GM21717 (cell line): ENCODE results near the gene ZMYND12.

ENCODE experiments used
- ATAC-seq: cut with Tn5 transposase; IDR thresholded peaks from one replicate; pipeline ENCODE4 v1.9.1; 2021; ENCODE audit warnings: mild to moderate bottlenecking, moderate library complexity; ENCODE audit not compliant: unreplicated experiment

The ZMYND12 gene

DNA sequence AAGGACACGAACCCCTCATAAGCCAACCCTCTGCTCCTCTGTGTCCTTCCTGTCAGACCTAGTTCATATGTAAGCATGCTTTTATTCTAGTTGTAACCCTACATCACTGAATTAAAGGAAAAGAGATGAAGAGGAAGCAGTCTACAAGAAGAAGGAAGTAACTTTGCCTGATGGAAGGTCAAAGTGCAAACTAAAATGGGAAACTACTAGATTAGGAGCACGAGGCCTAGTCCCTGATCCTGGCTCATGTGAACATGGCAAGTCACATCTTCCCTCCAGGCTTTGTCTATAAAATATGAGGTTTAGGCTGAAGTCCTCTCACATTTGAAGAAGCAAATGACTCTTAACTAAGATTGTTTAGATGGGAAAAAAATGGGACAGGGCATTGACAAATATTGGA is 13.2 kb downstream of the ZMYND12 start:
- ATAC-seq = no peak

DNA sequence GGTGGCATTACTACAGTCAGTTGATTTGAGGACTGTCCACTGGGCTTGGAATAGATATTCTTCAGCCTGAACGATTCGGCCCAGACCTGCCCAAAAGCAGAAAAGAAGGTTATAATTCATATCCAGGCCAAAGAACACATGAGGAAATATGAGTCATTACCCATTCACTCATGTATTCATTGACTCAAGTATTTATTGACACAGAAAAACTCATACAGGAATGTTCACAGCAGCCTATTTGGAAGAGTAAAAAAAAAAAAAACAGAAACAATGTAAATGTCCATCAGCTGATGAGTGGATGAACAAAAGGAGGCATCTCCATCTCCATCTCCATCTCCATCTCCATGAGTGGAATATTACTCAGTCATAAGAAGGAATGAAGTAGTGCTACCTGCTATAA is 15.9 kb downstream of the ZMYND12 start:
- no peak for ATAC-seq

DNA sequence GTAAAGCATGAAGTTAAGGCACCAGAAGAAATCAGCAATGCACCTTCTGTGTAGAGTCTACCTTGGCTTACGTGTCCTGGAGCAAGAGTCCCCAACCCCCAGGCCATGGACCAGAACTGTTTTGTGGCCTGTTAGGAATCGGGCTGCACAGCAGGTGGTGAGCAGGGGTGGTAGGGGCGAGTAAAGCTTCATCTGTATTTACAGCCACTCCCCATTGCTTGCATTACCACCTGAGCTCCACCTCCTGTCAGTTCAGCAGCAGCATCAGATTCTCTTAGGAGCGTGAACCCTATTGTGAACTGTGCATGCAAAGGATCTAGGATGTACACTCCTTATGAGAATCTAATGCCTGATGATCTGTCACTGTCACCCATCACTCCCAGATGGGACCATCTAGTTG is 21.5 kb downstream of the ZMYND12 start:
- no peak for ATAC-seq

DNA sequence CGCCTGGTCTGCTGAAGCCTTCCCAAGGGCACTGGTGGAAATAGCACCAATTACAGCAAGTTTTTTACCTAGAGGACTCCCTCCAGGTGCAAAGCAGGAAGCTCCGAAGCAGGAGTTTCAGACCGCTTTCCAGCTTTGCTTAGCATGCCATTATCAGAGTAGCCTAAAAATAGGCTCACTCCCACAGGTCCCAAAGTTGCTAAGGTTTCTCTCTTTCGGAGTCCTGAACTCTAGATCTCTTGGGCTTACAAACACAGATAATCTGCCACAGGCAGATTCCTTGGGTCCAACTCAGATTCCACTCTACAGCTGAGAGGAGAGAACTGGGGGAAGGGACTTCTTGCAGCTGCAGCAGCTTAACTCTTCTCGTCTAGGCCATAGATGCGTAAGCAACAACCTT is 22.5 kb downstream of the ZMYND12 start:
- ATAC-seq = no peak

DNA sequence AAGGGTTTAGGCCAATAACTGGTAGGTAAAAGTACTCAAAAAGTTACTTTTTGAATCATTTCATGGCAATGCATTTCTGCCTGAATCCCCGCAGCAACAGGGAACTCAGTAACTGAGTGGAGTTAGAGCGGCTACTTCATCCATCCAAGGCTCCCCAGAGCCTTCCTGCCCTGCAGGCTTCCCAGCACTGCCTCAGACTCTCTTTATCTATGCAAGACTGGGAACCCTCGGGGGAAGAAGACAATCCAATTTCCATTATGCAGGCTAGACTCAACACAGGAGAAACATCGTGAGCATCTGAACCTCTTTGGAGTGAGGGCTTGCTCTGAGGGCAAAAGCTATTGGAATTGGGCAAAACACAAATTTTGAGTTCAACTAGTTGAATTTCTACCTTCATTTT is 23.1 kb downstream of the ZMYND12 start:
- no peak for ATAC-seq

DNA sequence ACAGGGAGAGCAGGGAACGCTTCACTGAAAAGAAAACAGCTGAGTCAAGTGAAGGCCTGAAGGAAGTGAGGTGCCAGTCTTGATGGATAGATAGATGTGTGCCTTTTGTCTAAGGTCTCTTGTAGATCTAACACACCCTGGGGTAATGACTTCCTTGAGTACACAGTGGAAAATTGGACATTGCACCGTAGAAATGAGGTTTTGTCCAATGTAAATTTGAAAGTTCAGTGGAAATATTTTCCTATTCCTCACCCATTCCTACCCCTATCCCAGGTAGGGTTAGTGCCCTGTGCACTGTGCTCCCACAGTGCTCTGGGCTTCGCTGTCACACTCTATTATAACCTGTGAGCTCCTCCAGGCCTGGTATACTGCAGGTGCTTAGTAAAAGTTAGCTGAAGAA is 24.3 kb downstream of the ZMYND12 start:
- no peak for ATAC-seq

DNA sequence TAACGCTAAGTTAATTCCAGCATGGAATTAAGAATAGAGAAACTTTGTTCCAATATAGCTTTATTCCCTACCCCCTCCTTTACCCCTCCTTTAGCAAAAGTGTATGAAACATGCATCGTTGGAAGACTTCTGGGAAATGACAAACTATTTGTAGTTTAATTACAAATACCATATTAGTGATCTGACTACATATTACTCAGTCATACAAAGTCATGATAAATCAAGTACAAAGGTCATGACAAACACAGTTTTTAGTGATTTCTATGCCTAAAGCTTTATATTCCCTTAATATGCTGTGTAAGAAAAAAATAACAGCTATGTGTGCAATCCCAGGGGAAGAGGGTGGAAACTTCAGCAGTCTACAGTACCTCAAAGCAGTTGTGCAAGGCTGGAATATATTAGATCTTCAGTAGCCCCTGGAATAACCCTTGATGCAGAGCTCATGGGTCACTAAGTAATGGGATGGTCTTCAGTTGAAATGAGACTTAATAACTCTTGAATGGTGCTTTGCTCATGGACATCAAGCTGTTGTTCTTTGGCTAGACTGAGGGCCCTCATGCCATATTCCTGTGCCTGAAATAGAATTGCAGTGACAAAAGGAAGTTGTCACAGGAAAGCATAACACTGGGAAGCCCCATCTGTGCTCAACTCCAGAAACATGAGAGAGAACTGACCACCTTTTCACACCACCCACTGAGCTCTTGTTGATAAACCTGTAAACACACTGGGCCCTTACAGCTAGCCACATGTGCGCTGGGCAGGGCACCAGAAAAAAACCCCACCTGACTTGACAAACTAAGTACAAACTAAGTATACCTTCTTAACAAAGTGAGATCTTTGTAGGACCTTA is 25.3 kb downstream of the ZMYND12 start:
- no peak for ATAC-seq

DNA sequence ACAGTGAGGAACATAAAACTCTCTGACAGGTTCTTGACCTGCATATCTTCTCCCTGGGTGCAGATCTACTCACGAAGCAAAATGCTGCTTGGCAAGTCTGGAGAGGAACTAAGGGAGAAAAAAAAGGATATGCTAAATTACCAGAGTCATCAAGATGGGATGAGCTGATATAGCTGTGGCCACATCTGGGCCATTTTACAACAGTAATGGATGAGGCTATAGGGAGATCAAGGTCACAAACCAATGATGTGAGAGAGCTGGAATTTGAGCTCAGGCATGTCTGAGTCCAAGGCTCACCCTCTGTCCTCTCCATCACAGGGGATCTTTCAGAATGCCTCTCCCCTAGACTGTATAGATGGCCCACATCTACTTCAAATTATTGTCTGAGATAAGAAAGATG is 26.2 kb downstream of the ZMYND12 start:
- ATAC-seq = no peak

DNA sequence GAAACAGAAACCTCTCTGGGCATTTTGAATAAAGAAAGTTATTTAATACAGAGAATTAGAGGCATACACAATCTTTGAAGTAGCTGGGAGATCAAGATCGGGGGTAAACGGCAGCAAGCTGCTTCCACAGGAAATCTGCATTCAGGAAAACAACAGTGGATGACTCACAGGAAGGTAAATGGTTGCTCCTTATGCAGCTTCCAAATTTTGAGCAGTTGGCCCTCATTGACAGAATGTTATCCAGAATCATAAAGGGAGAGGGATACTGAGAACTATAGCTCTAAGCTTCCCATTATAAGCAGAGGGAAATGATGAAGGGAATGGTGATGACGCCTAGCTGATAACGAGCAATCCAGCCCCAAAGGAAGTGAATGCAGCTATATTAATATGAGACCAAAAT is 28.6 kb downstream of the ZMYND12 start:
- no peak for ATAC-seq

DNA sequence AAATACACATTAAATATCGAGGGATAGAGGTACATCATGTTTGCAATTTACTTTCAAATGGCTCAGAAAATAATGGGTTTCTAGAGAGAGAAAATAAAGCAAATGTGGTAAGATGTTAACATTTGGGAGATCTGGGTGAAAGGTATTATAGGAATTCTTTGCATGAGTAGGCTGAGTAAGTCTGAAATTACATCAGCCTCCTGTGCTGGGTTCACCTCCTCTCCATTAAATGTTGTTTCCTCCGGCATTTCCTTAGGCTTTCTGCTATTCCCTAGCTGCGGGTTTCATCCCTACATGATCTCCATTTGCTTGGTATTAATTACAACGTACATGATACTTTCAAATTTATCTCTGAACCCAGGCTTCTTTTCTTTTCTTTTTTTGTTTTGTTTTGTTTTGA is 31.6 kb downstream of the ZMYND12 start:
- ATAC-seq = no peak

DNA sequence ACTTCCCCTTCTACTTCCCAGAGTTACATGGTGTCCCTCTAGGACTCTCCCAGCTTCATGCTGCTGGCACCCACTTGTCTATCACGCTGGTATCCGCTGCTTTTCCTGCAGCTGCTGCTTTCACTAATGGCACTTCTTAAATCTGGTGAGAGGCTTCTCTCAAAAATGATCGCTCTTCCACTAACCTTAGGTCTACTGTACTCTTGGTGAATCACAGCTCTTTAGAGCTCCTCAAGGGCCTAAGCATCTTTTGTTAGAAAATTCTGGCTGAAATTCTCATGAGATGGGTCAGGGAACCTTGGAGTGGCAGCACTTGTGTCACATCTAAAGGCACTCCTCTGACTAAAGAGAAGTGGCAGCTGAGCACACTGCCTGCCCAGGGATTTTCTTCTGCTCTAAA is 32.1 kb downstream of the ZMYND12 start:
- ATAC-seq = no peak

DNA sequence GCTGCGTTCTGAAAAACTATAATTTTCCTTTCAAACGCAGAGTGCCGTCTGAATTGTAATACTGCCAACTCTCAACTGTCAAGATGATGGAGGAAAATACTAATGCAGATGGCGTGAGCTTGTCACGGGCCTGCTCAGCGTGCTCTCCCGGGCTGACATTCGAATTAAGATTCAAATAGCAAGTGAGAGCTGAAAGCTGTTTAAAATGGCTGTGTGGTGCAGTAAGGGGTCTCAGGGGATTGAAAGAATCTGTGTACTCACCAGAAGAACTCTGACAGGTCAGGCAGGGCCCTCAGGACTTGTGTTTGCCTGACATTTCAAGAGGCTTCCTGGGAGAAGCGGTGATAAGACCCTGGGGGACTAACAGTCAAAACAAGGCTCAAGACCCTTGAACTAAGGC is 33.1 kb downstream of the ZMYND12 start:
- no peak for ATAC-seq

DNA sequence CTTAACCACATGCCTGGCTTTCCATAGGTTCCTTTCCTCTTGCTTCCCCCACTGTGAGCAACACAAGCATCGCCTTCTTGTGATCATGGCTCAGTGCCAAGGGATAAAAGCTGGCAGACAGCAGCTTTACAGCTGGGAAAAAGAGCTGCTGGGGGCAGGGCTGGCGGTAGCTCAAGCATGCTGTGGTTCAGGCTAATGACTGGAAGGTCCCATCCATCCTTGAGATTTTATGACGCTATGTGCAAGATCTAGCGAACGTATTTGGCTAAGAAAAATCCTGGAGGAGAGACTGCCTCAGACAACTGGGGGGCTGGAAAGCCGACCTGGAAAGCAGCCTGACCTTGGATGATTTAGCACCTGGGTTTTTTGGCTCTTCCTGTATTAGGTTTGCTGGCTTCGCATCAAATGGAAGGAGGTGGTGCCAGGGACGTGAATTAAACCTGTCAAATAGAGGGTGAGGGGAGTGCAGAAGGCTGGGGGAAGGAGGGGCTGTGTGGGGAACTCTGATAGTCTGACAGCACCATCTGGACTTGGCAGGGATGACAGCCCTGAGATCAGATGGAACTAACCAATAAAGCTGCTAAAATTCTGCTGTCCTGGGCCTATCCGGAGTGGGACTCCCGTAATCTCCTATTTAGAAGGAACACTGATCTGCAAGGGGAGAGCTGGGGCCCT is 34.8 kb downstream of the ZMYND12 start:
- ATAC-seq = no peak

DNA sequence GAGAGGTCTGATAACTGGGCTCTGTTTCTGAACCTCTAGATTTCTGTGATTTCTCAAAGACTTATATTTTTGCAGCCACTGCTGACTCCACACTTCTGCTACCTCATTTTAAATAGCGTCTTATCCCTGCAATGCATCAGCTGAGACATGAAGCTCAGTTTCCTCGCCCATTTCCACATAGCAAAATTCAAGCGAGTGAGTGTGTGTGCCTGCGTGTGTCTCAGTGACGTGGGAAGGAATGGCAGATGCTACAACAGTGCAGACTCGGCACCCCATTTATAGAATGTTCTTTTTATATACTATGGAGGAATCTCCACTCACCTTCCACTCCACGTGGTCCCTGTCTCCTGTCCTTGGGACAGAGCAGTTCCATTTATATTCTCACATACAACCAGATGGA is 35.7 kb downstream of the ZMYND12 start:
- ATAC-seq = no peak

DNA sequence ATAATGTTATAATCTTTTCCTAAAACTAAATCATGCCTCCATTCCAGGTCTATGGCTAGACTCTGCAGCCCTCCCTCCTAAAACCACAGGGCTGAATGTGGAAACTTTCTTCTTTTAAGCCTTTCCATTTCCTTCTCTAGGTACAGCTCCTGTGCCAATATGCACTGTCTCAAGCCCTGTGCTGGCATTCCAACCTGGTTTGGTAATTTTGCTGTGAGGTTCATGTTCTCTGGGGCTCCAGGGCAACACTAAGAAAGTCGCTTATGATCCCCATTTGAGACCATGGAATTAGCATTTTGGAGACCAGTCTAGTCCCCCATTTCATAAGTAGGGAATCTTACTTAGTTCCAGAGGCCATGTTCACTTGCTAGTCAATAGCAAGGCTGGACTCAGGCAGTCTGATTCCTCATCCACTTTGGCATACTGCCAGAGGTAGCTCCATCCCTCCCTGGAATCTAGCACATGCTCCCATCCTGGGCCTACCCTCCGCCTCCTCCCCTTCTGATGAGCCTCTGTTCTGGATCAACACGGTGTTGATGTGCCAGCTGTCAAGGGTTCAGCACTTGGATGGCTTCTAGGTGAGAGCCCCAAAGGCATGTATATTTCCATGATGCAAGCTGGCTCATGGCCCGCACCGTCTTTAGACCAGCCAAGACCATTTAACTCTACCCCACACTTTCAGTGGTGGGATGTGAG is 36.5 kb downstream of the ZMYND12 start:
- no peak for ATAC-seq

DNA sequence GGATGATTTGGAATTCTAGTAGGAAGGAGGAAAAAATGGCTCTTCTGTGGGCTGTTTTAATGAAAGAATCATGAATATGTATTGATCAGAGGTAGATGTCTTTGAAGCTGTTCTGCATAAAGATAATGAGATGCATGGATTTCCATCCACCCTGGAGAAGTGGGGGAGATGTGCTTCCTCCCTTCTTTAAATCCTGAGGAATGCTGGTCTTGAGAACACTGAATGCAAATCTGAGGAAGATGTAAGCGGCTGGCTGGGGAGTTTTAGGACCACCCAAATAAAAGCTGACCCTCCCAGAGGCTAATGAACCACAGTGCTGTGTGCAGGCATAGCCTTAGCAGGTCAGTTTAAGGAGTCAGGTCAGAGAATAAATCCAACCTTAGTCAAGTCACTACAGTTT is 37.3 kb downstream of the ZMYND12 start:
- ATAC-seq = no peak

DNA sequence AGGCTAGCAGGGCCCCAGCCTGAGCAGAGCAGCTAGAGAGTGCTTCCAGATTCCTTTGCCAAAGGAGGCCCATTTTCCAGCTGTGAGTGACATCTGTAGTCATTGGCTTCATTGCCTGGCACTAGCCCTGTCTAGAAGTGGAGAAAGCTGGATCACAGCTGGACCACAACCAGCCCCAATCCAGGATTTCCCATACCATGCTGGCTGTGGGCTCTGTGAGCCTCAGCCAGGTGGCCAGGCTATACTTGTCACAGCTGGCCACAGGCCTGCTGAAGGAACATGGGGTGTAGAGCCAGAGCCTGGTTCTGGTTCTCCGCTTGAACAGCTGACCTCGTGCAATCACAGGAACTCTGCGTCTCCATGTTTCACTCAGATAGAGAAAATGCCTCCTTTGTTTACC is 38.7 kb downstream of the ZMYND12 start:
- no peak for ATAC-seq

DNA sequence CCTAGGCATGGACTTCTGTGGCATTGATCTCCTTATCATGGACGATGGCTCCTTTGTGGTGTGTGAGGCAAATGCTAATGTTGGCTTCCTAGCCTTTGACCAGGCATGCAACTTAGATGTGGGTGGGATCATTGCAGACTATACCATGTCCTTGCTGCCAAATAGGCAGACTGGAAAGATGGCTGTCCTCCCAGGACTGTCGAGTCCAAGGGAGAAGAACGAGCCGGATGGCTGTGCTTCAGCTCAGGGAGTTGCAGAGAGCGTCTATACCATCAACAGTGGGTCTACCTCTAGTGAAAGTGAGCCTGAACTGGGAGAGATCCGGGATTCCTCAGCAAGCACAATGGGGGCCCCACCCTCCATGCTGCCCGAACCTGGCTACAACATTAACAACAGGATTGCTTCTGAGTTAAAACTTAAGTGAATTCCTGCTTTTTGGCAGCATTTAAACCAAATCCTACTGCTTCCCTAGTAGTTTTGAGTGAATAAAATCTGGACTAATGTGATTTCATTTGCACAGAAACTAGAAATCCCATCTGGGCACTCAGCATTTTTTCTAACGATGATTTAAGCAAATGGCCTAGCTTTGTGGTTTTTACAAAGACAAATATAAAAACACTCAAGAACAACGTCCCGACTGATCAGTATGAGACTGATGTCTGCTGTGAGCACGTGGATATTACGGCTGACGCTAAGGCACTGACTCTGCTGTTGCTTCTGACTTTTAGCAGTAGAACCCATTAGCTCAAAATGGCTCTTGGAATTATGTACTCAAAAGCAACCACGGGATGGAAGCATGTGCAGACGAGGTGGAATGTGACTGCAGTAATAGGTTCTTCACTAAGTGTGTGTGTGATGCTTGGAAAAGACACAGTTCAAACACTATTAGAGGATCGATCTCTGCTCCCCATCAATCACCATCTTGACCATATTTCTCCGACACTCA is 41.0 kb downstream of the ZMYND12 start:
- no peak for ATAC-seq

DNA sequence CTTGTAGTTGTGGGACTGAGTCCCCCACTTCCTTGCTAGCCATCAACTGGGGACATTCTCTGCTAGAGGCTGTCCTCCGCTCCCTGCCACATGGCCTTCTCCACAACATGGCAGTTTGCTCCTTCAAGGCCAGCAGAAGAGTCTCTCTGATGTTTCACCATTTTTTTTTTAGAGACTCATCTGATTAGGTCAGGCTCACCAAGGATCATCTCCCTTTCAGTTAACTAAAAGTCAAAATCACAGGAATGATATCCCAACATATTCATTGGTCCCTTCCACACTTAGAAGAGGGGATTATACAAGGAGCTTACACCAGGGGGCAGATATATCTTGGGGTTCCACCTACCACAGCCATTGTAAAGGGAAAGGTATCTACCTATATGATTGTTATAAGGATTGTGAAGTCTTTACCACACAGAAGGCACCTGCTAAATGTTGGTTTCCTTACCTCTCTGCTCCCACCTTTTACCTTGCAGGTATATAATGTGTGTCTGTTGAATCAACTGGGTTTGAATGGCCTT is 51.9 kb downstream of the ZMYND12 start:
- no peak for ATAC-seq

DNA sequence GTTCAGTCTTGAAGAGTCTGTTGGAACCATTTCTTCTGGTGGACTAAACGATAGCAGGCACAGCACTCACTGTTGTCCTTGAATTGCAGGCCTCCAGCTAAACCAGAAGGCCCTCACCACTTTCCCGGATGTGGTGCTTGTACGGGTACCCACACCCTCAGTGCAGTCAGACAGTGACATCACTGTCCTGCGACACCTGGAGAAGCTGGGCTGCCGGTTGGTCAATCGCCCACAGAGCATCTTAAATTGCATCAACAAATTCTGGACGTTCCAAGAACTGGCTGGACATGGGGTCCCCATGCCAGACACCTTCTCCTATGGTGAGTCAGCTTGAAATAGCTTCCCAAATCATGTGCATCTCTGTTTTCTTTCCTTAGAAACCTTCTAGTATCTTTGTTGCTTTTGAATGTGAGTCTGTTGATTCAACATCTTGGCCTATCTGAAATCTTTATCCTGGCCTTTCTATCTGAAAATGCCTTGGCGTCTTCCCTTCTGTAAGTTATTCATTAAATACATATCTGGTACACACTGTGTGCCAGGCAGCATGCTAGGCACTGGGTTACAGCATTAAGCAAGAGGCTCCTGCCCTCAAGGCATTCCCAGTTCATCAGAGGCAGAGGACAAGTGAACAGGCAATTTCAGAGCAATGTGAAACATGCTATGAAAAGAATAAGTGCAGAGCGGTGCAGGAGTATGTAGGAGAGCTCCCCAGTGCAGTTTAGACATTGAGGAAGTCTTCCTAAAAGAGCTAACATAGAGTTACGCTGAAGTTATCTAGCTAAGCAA is 56.3 kb downstream of the ZMYND12 start:
- ATAC-seq = no peak
